ENCODE results near the gene PDGFA. TPM values are rescaled to one million over a fixed set of nuclear protein-coding genes. Genes with fewer than 3 reads are reported as not detected.

PDGFA gene
- total and polyA plus RNA-seq, 2 experiments from 2014 or later: 35.6 to 43.1 TPM

GRCh38 chr7:481219-481930 lies 38.3 kb downstream of the PDGFA start (continued):
- TF ChIP-seq, protein P1, sequence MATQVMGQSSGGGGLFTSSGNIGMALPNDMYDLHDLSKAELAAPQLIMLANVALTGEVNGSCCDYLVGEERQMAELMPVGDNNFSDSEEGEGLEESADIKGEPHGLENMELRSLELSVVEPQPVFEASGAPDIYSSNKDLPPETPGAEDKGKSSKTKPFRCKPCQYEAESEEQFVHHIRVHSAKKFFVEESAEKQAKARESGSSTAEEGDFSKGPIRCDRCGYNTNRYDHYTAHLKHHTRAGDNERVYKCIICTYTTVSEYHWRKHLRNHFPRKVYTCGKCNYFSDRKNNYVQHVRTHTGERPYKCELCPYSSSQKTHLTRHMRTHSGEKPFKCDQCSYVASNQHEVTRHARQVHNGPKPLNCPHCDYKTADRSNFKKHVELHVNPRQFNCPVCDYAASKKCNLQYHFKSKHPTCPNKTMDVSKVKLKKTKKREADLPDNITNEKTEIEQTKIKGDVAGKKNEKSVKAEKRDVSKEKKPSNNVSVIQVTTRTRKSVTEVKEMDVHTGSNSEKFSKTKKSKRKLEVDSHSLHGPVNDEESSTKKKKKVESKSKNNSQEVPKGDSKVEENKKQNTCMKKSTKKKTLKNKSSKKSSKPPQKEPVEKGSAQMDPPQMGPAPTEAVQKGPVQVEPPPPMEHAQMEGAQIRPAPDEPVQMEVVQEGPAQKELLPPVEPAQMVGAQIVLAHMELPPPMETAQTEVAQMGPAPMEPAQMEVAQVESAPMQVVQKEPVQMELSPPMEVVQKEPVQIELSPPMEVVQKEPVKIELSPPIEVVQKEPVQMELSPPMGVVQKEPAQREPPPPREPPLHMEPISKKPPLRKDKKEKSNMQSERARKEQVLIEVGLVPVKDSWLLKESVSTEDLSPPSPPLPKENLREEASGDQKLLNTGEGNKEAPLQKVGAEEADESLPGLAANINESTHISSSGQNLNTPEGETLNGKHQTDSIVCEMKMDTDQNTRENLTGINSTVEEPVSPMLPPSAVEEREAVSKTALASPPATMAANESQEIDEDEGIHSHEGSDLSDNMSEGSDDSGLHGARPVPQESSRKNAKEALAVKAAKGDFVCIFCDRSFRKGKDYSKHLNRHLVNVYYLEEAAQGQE (IDR thresholded peaks at IDR 0.05; ENCODE audit: unreplicated experiment): no peak
- TF ChIP-seq ETS1 (IDR thresholded peaks at IDR 0.05) (no peak), ZNF114 (CRISPR knock-in tag; IDR thresholded peaks at IDR 0.05) (no peak), EZH2phosphoT487 (IDR thresholded peaks at IDR 0.05; ENCODE audit: unreplicated experiment) (no peak)

- no peaks in the 10 kb centered on the region for H4K20me1 ChIP-seq (replicated peaks; ENCODE audit: insufficient read depth)
- H3K4me1 Mint-ChIP-seq: peaks cover 20% of the 10 kb centered on the region
- no peaks in the 10 kb centered on the region for H3K36me3 ChIP-seq (ENCODE audit: insufficient read depth)
- no peak overlapping the region for H3K27ac ChIP-seq (ENCODE audit: low read depth)
- DNase-seq (ENCODE audit: low spot score) (no peak), ATAC-seq (peak; percentile 42)
- no peaks in the 10 kb centered on the region for H3K27me3 ChIP-seq (ENCODE audit: insufficient read depth)
- peaks cover 7% of the 10 kb centered on the region for H3K36me3 Mint-ChIP-seq (ENCODE audit: low read depth)
- H3K79me2 ChIP-seq (replicated peaks; ENCODE audit: insufficient read depth): no peaks in the 10 kb centered on the region
- peaks cover 10% of the 10 kb centered on the region for H3K9me3 Mint-ChIP-seq
- peaks cover 9% of the 10 kb centered on the region; the same call in 1 of the 2 replicates for H3K9me2 ChIP-seq (ENCODE audit: insufficient read depth)
- H3K4me2 ChIP-seq: no peak overlapping the region
- H2AFZ ChIP-seq: no peak overlapping the region
- no peaks in the 10 kb centered on the region for H3F3A ChIP-seq (replicated peaks; ENCODE audit: low read depth)
- no peaks in the 10 kb centered on the region for H3K4me1 ChIP-seq (ENCODE audit: insufficient read depth)
- H3K4me3 Mint-ChIP-seq: no peak overlapping the region
- H3K27ac Mint-ChIP-seq: no peak overlapping the region
- no peaks in the 10 kb centered on the region for H3K27me3 Mint-ChIP-seq (ENCODE audit: insufficient read depth, low read depth, poor library complexity)
- no peak overlapping the region for H3K4me3 ChIP-seq
- no peak for TF ChIP-seq JUNB (IDR thresholded peaks at IDR 0.05; ENCODE audit: unreplicated experiment)
- no peak for TF ChIP-seq POLR2AphosphoS5 (IDR thresholded peaks at IDR 0.05; ENCODE audit: low read depth)
- TF ChIP-seq, protein P1 (IDR thresholded peaks at IDR 0.05; ENCODE audit: unreplicated experiment): no peak
- TF ChIP-seq EZH2phosphoT487 (IDR thresholded peaks at IDR 0.05; ENCODE audit: unreplicated experiment): no peak
- TF ChIP-seq ZNF331 (CRISPR knock-in tag; IDR thresholded peaks at IDR 0.05; ENCODE audit: low read depth): no peak
- no peak for TF ChIP-seq CREB1 (CRISPR knock-in tag; IDR thresholded peaks at IDR 0.05; ENCODE audit: low read depth)
- no peak for TF ChIP-seq EZH2 (IDR thresholded peaks at IDR 0.05; ENCODE audit: low read depth, unreplicated experiment)
- no peak for TF ChIP-seq ETS1 (IDR thresholded peaks at IDR 0.05)
- TF ChIP-seq ZNF114 (CRISPR knock-in tag; IDR thresholded peaks at IDR 0.05): no peak
- TF ChIP-seq CTCF (conservative IDR thresholded peaks at IDR 0.05; ENCODE audit: low read depth in 2 of 2): no peak
- TF ChIP-seq NANOG (IDR thresholded peaks at IDR 0.05; ENCODE audit: borderline replicate concordance): no peak
- no peak for TF ChIP-seq STAT1 (IDR thresholded peaks at IDR 0.05; ENCODE audit: unreplicated experiment)
Observed at GRCh38 chr7:480531-481218, 39.0 kb downstream of the PDGFA start.

All from GM23338 (cell line).